Measurements from ENCODE around the gene ARHGAP24. TPM values are rescaled to one million over a fixed set of nuclear protein-coding genes. Genes with fewer than 3 reads are reported as not detected.

The ARHGAP24 gene
- total and polyA plus RNA-seq, 2 donors (not counting 1 experiment from before 2014, with no cell fraction given) = 48.4 to 141 TPM

DNA sequence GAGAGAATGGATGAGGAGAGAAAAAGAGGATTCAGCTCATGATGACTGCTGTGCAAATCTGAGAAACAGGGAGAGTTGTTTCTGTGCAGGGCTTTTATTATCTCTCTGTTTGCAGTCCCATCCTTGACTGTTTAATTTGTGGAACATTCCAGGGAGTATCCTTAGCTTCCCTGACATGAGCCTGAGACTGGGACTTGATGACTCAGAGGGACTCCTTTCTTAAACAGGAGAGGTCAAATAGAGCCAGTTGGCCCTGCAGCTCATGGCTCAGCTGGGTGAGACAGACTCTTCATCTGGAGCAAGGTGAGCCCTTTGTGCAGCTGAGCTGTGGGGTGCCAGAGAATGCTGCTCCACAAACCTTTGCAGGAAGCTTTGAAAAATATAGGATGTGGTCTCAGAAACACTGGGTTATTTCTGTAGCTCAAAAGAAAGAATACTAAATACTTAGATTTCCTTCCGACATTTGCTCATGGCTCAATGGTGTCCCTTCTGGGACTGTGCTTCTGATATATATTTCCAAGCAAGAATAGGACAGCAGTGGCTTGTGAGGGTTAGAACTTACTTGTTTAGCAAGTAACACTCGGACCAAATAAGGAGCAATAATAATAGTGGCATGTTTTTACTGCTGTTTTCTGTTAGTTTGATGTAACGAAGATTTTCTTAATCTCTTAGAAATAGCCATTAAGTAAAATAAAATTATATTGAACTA is 14.5 kb downstream of the ARHGAP24 start:
- DNase-seq (no peak), ATAC-seq (ENCODE audit: low read depth) (no peak)
- Histone ChIP-seq H3K79me2 (ENCODE audit: control insufficient read depth, insufficient read depth, low read length) (peaks cover 83% of the 10 kb centered on the region), H4K20me1 (ENCODE audit: control insufficient read depth, insufficient read depth, low read length, poor library complexity, severe bottlenecking) (peaks cover 5% of the 10 kb centered on the region), H3K4me1 (ENCODE audit: control insufficient read depth in 2 of 2, insufficient read depth in 2 of 2, low read length in 2 of 2) (peaks cover 24 to 31% of the 10 kb centered on the region in 2 donors), H3K9ac (ENCODE audit: low read length) (no peak overlapping the region), H3K9me3 (ENCODE audit: control extremely low read depth in 1 of 3, control insufficient read depth in 2 of 3, insufficient read depth in 1 of 3, low read length in 2 of 3) (peaks cover 0 to 2% (median 0%) of the 10 kb centered on the region in 3 donors), H2AFZ (ENCODE audit: insufficient read depth, low read depth, low read length, poor library complexity, severe bottlenecking) (no peak overlapping the region), H3K4me3 (ENCODE audit: control extremely low read depth in 1 of 5, extremely low read depth in 1 of 5, insufficient read depth in 1 of 5, low read depth in 2 of 5, low read length in 4 of 5) (no peak overlapping the region), H3K27ac (ENCODE audit: low read length in 2 of 2) (peak overlapping the region in 1 of 2 donors; percentile 37), H3K36me3 (replicated peaks in 1 of 2; ENCODE audit: control extremely low read depth in 1 of 2, control insufficient read depth in 1 of 2, extremely low read depth in 1 of 2, insufficient read depth in 2 of 2, low read length in 1 of 2) (peaks cover 0 to 5% of the 10 kb centered on the region in 2 experiments), H3K27me3 (replicated peaks in 1 of 4; ENCODE audit: control extremely low read depth in 1 of 4, control insufficient read depth in 3 of 4, insufficient read depth in 4 of 4, low read length in 3 of 4) (no peaks in the 10 kb centered on the region), H3K4me2 (replicated peaks; ENCODE audit: low read depth, low read length, poor library complexity, severe bottlenecking) (no peak overlapping the region)
- TF ChIP-seq, protein P1, sequence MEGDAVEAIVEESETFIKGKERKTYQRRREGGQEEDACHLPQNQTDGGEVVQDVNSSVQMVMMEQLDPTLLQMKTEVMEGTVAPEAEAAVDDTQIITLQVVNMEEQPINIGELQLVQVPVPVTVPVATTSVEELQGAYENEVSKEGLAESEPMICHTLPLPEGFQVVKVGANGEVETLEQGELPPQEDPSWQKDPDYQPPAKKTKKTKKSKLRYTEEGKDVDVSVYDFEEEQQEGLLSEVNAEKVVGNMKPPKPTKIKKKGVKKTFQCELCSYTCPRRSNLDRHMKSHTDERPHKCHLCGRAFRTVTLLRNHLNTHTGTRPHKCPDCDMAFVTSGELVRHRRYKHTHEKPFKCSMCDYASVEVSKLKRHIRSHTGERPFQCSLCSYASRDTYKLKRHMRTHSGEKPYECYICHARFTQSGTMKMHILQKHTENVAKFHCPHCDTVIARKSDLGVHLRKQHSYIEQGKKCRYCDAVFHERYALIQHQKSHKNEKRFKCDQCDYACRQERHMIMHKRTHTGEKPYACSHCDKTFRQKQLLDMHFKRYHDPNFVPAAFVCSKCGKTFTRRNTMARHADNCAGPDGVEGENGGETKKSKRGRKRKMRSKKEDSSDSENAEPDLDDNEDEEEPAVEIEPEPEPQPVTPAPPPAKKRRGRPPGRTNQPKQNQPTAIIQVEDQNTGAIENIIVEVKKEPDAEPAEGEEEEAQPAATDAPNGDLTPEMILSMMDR (IDR thresholded peaks at IDR 0.05) = no peak
- TF ChIP-seq EZH2 (IDR thresholded peaks at IDR 0.05; ENCODE audit: borderline replicate concordance, insufficient read depth, low read depth, low read length, poor library complexity, severe bottlenecking) = no peak
- 100% methylated on average over 1 of the region's 3 CpGs for WGBS (ENCODE audit: insufficient coverage)
- H3K27me3 Mint-ChIP-seq = no peaks in the 10 kb centered on the region
- peaks cover 50% of the 10 kb centered on the region for H3K4me1 Mint-ChIP-seq
- H3K27ac Mint-ChIP-seq = peak overlapping the region; percentile 64
- intact Hi-C loops (cut with micrococcal nuclease) = no loop called here
- H3K4me3 Mint-ChIP-seq = no peak overlapping the region
- H3K9me3 Mint-ChIP-seq (ENCODE audit: insufficient read depth) = no peaks in the 10 kb centered on the region
- POLR2A ChIA-PET = interaction anchor here (1.0 kb wide), 1 partner anchor 11 kb away, joined by 3 read pairs; no protein-coding TSS in a partner anchor
- CTCF ChIA-PET = interaction anchor here (0.8 to 2.0 kb wide), 8 partner anchors 8 to 343 kb away, joined by 3 to 6 read pairs (median 3); no protein-coding TSS in a partner anchor

DNA sequence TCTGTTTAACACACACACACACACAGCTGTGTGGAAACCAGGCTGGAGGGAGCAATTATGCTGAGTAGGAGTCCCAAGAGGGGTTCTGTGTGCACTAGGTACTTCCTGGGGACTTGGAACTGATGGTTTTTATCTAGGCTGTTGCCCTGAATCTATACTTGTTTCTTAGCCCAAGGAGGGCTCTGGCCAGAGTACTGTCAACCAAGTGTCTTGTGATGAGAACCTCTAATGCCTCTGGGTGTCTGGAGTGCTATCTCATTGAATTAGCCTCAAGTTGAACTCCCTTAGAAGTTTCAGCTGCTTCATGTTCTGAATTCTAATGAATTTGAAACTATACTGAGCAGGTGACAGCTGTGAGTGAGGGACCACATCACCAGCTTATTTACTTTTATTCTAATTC is 16.6 kb downstream of the ARHGAP24 start:
- H3K9ac ChIP-seq (ENCODE audit: low read length) = no peak overlapping the region
- H3K4me1 Mint-ChIP-seq = peaks cover 53% of the 10 kb centered on the region
- no peak for TF ChIP-seq EZH2 (IDR thresholded peaks at IDR 0.05; ENCODE audit: borderline replicate concordance, insufficient read depth, low read depth, low read length, poor library complexity, severe bottlenecking)
- TF ChIP-seq, protein P1 (IDR thresholded peaks at IDR 0.05) = peak; percentile 10
- POLR2A ChIA-PET = no interaction called here
- H3K9me3 ChIP-seq (ENCODE audit: control extremely low read depth in 1 of 3, control insufficient read depth in 2 of 3, insufficient read depth in 1 of 3, low read length in 2 of 3) = peaks cover 0 to 8% (median 0%) of the 10 kb centered on the region in 3 donors
- ATAC-seq (ENCODE audit: low read depth) = peak; percentile 73
- peak overlapping the region; percentile 23 to 81 for H3K27ac ChIP-seq (ENCODE audit: low read length in 2 of 2)
- no peaks in the 10 kb centered on the region for H3K27me3 Mint-ChIP-seq
- no peaks in the 10 kb centered on the region for H3K27me3 ChIP-seq (replicated peaks in 1 of 4; ENCODE audit: control extremely low read depth in 1 of 4, control insufficient read depth in 3 of 4, insufficient read depth in 4 of 4, low read length in 3 of 4)
- H3K4me3 Mint-ChIP-seq = no peak overlapping the region
- peaks cover 5% of the 10 kb centered on the region for H4K20me1 ChIP-seq (ENCODE audit: control insufficient read depth, insufficient read depth, low read length, poor library complexity, severe bottlenecking)
- peak overlapping the region; percentile 42 for H3K4me2 ChIP-seq (replicated peaks; ENCODE audit: low read depth, low read length, poor library complexity, severe bottlenecking)
- H3K4me3 ChIP-seq (ENCODE audit: control extremely low read depth in 1 of 5, extremely low read depth in 1 of 5, insufficient read depth in 1 of 5, low read depth in 2 of 5, low read length in 4 of 5) = peak overlapping the region in 1 of 5 experiments; percentile 7
- DNase-seq = peak; percentile 55
- peaks cover 0 to 5% of the 10 kb centered on the region in 2 experiments for H3K36me3 ChIP-seq (replicated peaks in 1 of 2; ENCODE audit: control extremely low read depth in 1 of 2, control insufficient read depth in 1 of 2, extremely low read depth in 1 of 2, insufficient read depth in 2 of 2, low read length in 1 of 2)
- intact Hi-C loops (cut with micrococcal nuclease) = loop anchor here (2.0 kb wide), 1 partner anchor 15 kb away; no protein-coding TSS in a partner anchor
- H2AFZ ChIP-seq (ENCODE audit: insufficient read depth, low read depth, low read length, poor library complexity, severe bottlenecking) = peak overlapping the region; percentile 12
- H3K9me3 Mint-ChIP-seq (ENCODE audit: insufficient read depth) = peaks cover 2% of the 10 kb centered on the region
- CTCF ChIA-PET = interaction anchor here (1.7 to 1.8 kb wide), 2 partner anchors 16 to 66 kb away, joined by 3 to 4 read pairs; partner anchors contain the start of gene ARHGAP24
- peak overlapping the region; percentile 86 for H3K27ac Mint-ChIP-seq
- peaks cover 34 to 42% of the 10 kb centered on the region in 2 donors for H3K4me1 ChIP-seq (ENCODE audit: control insufficient read depth in 2 of 2, insufficient read depth in 2 of 2, low read length in 2 of 2)
- peaks cover 73% of the 10 kb centered on the region for H3K79me2 ChIP-seq (ENCODE audit: control insufficient read depth, insufficient read depth, low read length)
